Measurements from ENCODE around the gene HNF4A. TPM values are rescaled to one million over a fixed set of nuclear protein-coding genes. Genes with fewer than 3 reads are reported as not detected.

HNF4A gene
- total and polyA plus RNA-seq, 2 of the 13 experiments (the other 11 are each of a cell fraction or from before 2014, with no cell fraction given): 80.9 to 169 TPM

GRCh38 chr20:44431502-44432234, 76.2 kb downstream of the HNF4A start (continued):
- TF ChIP-seq RBFOX2 (IDR thresholded peaks at IDR 0.05; ENCODE audit: low read depth, low read length) (peak; percentile 55; the same call in 1 of the 2 replicates), TEF (CRISPR knock-in tag; IDR thresholded peaks at IDR 0.05) (no peak), ZBTB1 (CRISPR knock-in tag; IDR thresholded peaks at IDR 0.05; ENCODE audit: borderline replicate concordance) (no peak), MAX (IDR thresholded peaks at IDR 0.05) (peak; percentile 80), ZNF720 (CRISPR knock-in tag; IDR thresholded peaks at IDR 0.05) (0 out of 2 replicates have a peak, but pooled peaks have one; percentile 61), PAXIP1 (CRISPR knock-in tag; conservative IDR thresholded peaks at IDR 0.05) (no peak; the same call in 1 of the 2 replicates), FOXA1 (IDR thresholded peaks at IDR 0.05) (no peak), FOXA1 (CRISPR knock-in tag; IDR thresholded peaks at IDR 0.05) (no peak), BRD4 (CRISPR knock-in tag; IDR thresholded peaks at IDR 0.05) (no peak; the same call in 1 of the 2 replicates), SMAD3 (CRISPR knock-in tag; IDR thresholded peaks at IDR 0.05) (0 out of 2 replicates have a peak, but pooled peaks have one; percentile 56), XRCC5 (optimal IDR thresholded peaks at IDR 0.05; ENCODE audit: low read length) (no peak), RXRA (CRISPR knock-in tag; IDR thresholded peaks at IDR 0.05) (no peak), ZSCAN25 (CRISPR knock-in tag; IDR thresholded peaks at IDR 0.05) (no peak), DNMT1 (CRISPR knock-in tag; IDR thresholded peaks at IDR 0.05) (peak; percentile 59; the same call in 1 of the 2 replicates), ARHGAP35 (CRISPR knock-in tag; IDR thresholded peaks at IDR 0.05; ENCODE audit: borderline replicate concordance) (peak; percentile 81; the same call in 1 of the 2 replicates), SRF (IDR thresholded peaks at IDR 0.05; ENCODE audit: low read depth, low read length) (no peak), AGO1 (IDR thresholded peaks at IDR 0.05; ENCODE audit: low read depth, low read length, poor library complexity, severe bottlenecking) (peak; percentile 40), AKNA (CRISPR knock-in tag; IDR thresholded peaks at IDR 0.05; ENCODE audit: borderline replicate concordance) (no peak), ZBTB38 (CRISPR knock-in tag; IDR thresholded peaks at IDR 0.05) (peak; percentile 52; the same call in 1 of the 2 replicates)
